ENCODE results near the gene DACH1. TPM values are rescaled to one million over a fixed set of nuclear protein-coding genes. Genes with fewer than 3 reads are reported as not detected.

Gene DACH1
- total RNA-seq, 1 donor = 0.09 TPM

- TF ChIP-seq CTCF (IDR thresholded peaks at IDR 0.05; ENCODE audit: insufficient read depth, low read length) = no peak
- no peak overlapping the region for H3K4me3 ChIP-seq (ENCODE audit: low read depth, low read length)
- DNase-seq (ENCODE audit: low read depth) = no peak
Measured at GRCh38 chr13:71830736-71831135, 36.3 kb downstream of the DACH1 start.

GRCh38 chr13:71830323-71830722 is 36.7 kb downstream of the DACH1 start:
- no peak for TF ChIP-seq CTCF (IDR thresholded peaks at IDR 0.05; ENCODE audit: insufficient read depth, low read length)
- DNase-seq (ENCODE audit: low read depth) = no peak
- H3K4me3 ChIP-seq (ENCODE audit: low read depth, low read length) = no peak overlapping the region

GRCh38 chr13:71829547-71829946 is 37.5 kb downstream of the DACH1 start:
- no peak for TF ChIP-seq CTCF (IDR thresholded peaks at IDR 0.05; ENCODE audit: insufficient read depth, low read length)
- no peak for DNase-seq (ENCODE audit: low read depth)

GRCh38 chr13:71828564-71828963 is 38.4 kb downstream of the DACH1 start:
- no peak for DNase-seq (ENCODE audit: low read depth)
- no peak overlapping the region for H3K4me3 ChIP-seq (ENCODE audit: low read depth, low read length)
- no peak for TF ChIP-seq CTCF (IDR thresholded peaks at IDR 0.05; ENCODE audit: insufficient read depth, low read length)

More at GRCh38 chr13:71829547-71829946, 37.5 kb downstream of the DACH1 start:
- H3K4me3 ChIP-seq (ENCODE audit: low read depth, low read length) = no peak overlapping the region

GRCh38 chr13:71828117-71828516 is 38.9 kb downstream of the DACH1 start:
- TF ChIP-seq CTCF (IDR thresholded peaks at IDR 0.05; ENCODE audit: insufficient read depth, low read length) = no peak
- no peak for DNase-seq (ENCODE audit: low read depth)
- H3K4me3 ChIP-seq (ENCODE audit: low read depth, low read length) = no peak overlapping the region

- DNase-seq (ENCODE audit: low read depth) = no peak
- TF ChIP-seq CTCF (IDR thresholded peaks at IDR 0.05; ENCODE audit: insufficient read depth, low read length) = no peak
- H3K4me3 ChIP-seq (ENCODE audit: low read depth, low read length) = no peak overlapping the region
Measured at GRCh38 chr13:71827241-71827640, 39.8 kb downstream of the DACH1 start.

- no peak for TF ChIP-seq CTCF (IDR thresholded peaks at IDR 0.05; ENCODE audit: insufficient read depth, low read length)
- no peak for DNase-seq (ENCODE audit: low read depth)
- H3K4me3 ChIP-seq (ENCODE audit: low read depth, low read length) = no peak overlapping the region
Measured at GRCh38 chr13:71820699-71821098, 46.3 kb downstream of the DACH1 start.
